Endometrial microvascular endothelial cells (primary cell): ENCODE results near the gene ITGB5. TPM values are rescaled to one million over a fixed set of nuclear protein-coding genes. Genes with fewer than 3 reads are reported as not detected.

Experiments
- in situ Hi-C: cut with HindIII; loops from 2 replicates; pipeline ENCODE4 v1.10.0; 2017; ENCODE audit warnings: low sequenced_read_pairs, low pct_unique_long_range_greater_than_20kb; ENCODE audit errors: inconsistent ontology term
- total RNA-seq: library from RNA; depleted of rRNA; stranded (reverse); fragments of >200 nt; gene quantifications from one replicate; pipeline ENCODE4 v1.2.3, GENCODE V29; 2015; ENCODE audit errors: inconsistent ontology term

ITGB5 gene
- total RNA-seq, 1 donor from 2014 or later, result 304 TPM

DNA sequence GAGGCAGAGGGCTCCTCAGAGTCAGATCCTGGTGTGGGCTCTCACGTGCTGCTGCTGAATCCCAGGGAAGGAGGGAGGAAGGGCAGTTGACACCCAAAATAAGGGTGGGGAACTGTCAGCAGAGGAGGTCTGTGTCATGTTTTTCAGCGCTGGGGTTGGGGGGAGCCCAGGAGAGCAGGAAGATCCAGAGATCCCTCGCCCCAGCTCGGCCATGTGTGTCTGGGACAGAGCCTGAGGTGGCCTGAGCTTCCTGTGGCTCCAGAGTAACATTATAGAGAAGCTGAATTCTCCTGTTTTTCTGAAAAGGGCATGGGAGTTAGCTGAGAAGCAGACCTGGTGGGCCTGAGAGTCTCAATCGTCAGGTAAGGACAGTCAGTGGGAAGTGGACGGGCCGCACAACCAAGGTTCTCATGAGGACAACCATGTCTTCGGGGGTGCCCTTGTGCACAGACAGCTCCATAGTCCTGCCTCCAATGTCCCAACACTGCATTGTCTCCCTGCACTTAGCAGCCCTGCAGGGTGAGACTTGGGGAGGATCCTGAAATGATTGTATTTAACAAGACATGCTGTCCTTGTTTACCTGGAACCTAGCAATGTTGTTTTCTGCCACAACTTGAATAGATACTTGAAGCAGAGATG, 138.5 kb downstream of the ITGB5 start:
- in situ Hi-C loops, result no loop called here

GRCh38 chr3:124747111-124747981, 139.8 kb downstream of the ITGB5 start:
- in situ Hi-C loops, result no loop called here

DNA sequence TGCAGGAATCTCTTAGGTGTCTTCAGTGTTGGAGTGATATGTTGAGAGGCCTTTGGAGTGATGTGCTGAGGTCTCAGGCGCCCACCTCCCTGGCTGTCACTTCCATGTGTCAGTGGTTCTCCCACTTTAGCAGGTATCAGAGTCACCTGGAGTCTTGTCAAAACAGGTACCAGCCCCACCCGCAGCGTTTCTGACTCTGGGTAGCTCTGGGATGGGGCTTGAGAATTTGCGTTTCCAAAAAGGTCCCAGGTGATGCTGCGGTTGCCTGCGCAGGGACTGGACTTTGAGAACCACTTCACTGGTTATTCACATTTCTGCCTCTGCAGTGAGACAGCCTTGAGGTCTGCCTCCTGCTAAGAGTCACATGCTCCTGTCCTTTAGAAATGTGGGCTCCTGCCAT, 141.4 kb downstream of the ITGB5 start:
- in situ Hi-C loops, result no loop called here

DNA sequence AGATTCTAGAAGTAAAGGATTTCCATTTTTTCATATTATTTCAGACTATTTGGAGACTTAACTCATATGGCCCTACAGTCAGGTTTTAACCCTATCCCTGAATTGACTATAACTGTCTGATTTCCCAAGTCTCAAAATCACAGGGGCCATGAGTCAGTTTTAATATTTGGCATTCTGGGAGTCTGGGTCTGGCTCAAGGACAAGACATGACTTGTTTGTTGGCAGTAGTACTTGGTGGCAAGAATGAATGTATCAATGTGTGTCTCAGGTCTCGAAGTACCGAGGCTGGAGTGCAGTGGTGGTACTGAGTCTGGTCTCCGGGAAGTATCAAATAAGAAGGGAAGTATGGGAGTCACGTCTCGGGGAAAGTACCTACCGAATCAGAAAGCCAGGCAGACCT, 146.1 kb downstream of the ITGB5 start:
- in situ Hi-C loops, result no loop called here

DNA sequence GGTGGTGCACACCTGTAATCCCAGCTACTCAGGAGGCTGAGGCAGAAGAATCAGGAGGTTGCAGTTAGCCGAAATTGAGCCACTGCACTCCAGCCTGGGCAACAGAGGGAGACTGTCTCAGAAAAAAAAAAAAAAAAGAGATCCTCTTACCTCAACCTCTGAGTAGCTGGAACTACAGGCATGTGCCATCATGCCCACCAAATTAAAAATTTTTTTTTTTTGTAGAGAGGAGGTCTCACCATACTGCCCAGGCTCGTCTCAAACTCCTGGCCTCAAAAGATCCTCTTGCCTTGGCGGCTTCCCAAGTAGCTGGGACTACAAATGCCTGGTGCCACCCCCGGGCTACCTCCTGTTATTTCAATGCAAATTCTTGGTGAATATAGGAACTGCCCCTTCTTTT, 155.4 kb downstream of the ITGB5 start:
- in situ Hi-C loops, result no loop called here

- in situ Hi-C loops, result no loop called here
These were observed 156.2 kb downstream of the ITGB5 start for GRCh38 chr3:124730941-124731297.

- in situ Hi-C loops, result no loop called here
These were observed 156.8 kb downstream of the ITGB5 start, which contains the start of gene UMPS for GRCh38 chr3:124730129-124730940. UMPS (plus strand) TSS chr3:124730452; CDS start chr3:124730472, 20 bp downstream.

DNA sequence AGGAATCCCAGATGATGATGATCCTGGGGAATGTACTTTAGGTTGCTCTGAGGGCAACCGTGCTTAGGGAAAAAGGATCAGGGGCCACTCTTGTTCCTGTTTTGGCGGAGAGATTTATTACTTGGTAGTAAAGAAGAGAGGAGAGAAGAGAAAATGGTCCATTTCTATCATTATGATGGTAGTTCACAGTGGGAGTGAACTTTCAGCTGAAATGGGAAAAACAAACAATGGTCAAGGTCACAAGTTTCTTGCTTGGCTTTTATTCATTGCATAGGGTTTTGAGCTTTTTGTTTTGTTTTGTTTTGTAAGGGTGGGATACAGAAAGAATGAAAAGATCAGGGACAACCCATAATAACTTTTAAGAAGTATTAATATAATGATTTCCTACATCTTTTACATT, 164.6 kb downstream of the ITGB5 start:
- in situ Hi-C loops, result no loop called here

DNA sequence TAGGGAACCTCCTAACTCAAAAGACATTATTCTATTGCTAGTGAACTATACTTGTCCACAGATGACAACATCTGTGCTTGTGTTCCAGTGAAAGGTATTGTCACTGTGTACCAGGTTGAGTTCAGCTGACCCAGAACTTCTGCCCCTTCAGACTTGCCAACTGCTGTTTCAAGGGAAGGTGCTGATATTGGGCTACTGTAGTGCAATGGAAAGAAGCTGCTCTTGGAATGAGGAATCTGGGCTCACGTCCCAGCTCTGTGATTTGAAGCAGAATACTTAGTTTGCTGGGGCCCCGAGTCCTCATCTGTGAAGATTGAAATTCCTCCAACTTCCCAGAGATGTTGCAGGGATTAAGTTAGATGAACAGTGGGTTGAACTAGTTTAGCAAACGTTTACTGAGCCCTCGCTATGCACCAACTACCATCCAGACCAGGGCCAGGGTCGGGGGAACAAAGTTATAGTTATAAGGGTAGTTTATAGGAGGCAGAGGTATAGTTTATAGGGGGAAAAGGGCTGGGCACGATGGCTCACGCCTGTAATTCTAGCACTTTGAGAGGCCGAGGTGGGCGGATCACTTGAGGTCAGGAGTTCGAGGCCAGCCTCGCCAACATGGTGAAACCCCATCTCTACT, 172.8 kb downstream of the ITGB5 start:
- in situ Hi-C loops, result no loop called here

Other genes starting within 250 kb of the ITGB5 start
- gene UMPS, start 156.9 kb downstream of the ITGB5 start, total RNA-seq, result 34.5 TPM
- gene MUC13, start 47.4 kb upstream of the ITGB5 start, total RNA-seq, result not detected
- 52.7 TPM for gene HEG1, start 168.6 kb upstream of the ITGB5 start, total RNA-seq